ENCODE results near the gene ATP6AP2.
"Not testable (repeated sequence)": the region's sequence is repeated elsewhere in the genome, so short reads cannot be mapped to it uniquely, and the experiment has no call there.

Gene ATP6AP2

GRCh38 chrX:40578039-40578695, 2.6 kb upstream of the ATP6AP2 start:
- DNase-seq = no peak

- no peak for DNase-seq
Measured at GRCh38 chrX:40579141-40579540, 1.6 kb upstream of the ATP6AP2 start.

- peak in 1 of 2 experiments; percentile 27 for DNase-seq
Measured at GRCh38 chrX:40579900-40580536, 752 bp upstream of the ATP6AP2 start.

- no peak for DNase-seq
Measured at GRCh38 chrX:40581336-40581920, 658 bp downstream of the ATP6AP2 start.

- DNase-seq = not testable (repeated sequence)
Measured at GRCh38 chrX:40582178-40582577, 1.4 kb downstream of the ATP6AP2 start.

- no peak for DNase-seq
Measured at GRCh38 chrX:40582811-40583210, 2.0 kb downstream of the ATP6AP2 start.

GRCh38 chrX:40587623-40588022, 6.9 kb downstream of the ATP6AP2 start:
- not testable (repeated sequence) for DNase-seq

- not testable (repeated sequence) for DNase-seq
Measured at GRCh38 chrX:40589616-40590321, 9.0 kb downstream of the ATP6AP2 start.

- DNase-seq = no peak
Measured at GRCh38 chrX:40603446-40603845, 22.7 kb downstream of the ATP6AP2 start.

- no peak for DNase-seq
Measured at GRCh38 chrX:40607381-40607780, 26.6 kb downstream of the ATP6AP2 start.

- no peak for DNase-seq
Measured at GRCh38 chrX:40612511-40612910, 31.7 kb downstream of the ATP6AP2 start.

GRCh38 chrX:40615976-40616375, 35.2 kb downstream of the ATP6AP2 start:
- DNase-seq = no peak

- no peak for DNase-seq
Measured at GRCh38 chrX:40617566-40617965, 36.8 kb downstream of the ATP6AP2 start.

GRCh38 chrX:40622479-40623138, 41.8 kb downstream of the ATP6AP2 start:
- no peak for DNase-seq

GRCh38 chrX:40623139-40623536, 42.4 kb downstream of the ATP6AP2 start, which contains the start of gene MPC1L:
Gene MPC1L, plus strand, starts transcription at chrX:40623428. Its CDS starts 138 bp downstream, at chrX:40623566.
- DNase-seq = no peak

- no peak for DNase-seq
Measured at GRCh38 chrX:40623665-40624064, 42.9 kb downstream of the ATP6AP2 start.

- no peak for DNase-seq
Measured at GRCh38 chrX:40625294-40625693, 44.5 kb downstream of the ATP6AP2 start.

- DNase-seq = no peak
Measured at GRCh38 chrX:40628506-40628905, 47.7 kb downstream of the ATP6AP2 start.

GRCh38 chrX:40632199-40632598, 51.4 kb downstream of the ATP6AP2 start:
- no peak for DNase-seq

- no peak for DNase-seq
Measured at GRCh38 chrX:40637687-40638086, 56.9 kb downstream of the ATP6AP2 start.

GRCh38 chrX:40644176-40644575, 63.4 kb downstream of the ATP6AP2 start:
- DNase-seq = no peak

GRCh38 chrX:40644821-40645358, 64.1 kb downstream of the ATP6AP2 start:
- DNase-seq = no peak
